Endothelial cell of umbilical vein (primary cell): Measurements from ENCODE around the gene TNPO2. TPM values are rescaled to one million over a fixed set of nuclear protein-coding genes. Genes with fewer than 3 reads are reported as not detected.
A peak's percentile ranks its signal among the peaks of the same experiment; 100 is the strongest.

Source experiments
- BruUV-seq: library from RNA; stranded (reverse); fragments of 400-500 nt; replicated peaks from 2 replicates; lab custom pipeline; 2021; lab: Mats Ljungman, UMichigan
- CTCF ChIA-PET: fragments of 300-600, 350-600 bp; sonication (Branson Sonifier 250); formaldehyde crosslinking; loops from one replicate; lab custom pipeline; 2021; ENCODE audit warnings: antibody characterized with exemption, inconsistent platforms; lab: Charles Lee
- POLR2A ChIA-PET: fragments of 300-600, 350-600 bp; sonication (Branson Sonifier 250); formaldehyde crosslinking; loops from one replicate; lab custom pipeline; 2021; ENCODE audit warnings: antibody characterized with exemption, inconsistent platforms; lab: Charles Lee
- DNase-seq: peaks from one replicate; pipeline ENCODE4 v3.0.0-alpha.2; 2011; ENCODE audit warnings: low read depth, low spot score
- FAIRE-seq: peaks from 2 replicates; lab custom pipeline; 2011; peaks lifted over from hg19 to GRCh38; lab: Jason Lieb, UNC
- H2AFZ ChIP-seq: 2 replicates; pipeline ENCODE4 v1.6.0; 2012; ENCODE audit warnings: low read depth, low read length, control low read depth, inconsistent platforms
- H3K27ac ChIP-seq: 2 replicates; pipeline ENCODE4 v1.5.1; 2011; ENCODE audit warnings: low read depth, mild to moderate bottlenecking, control low read depth, low read length, moderate library complexity; ENCODE audit not compliant: insufficient read depth
- H3K27me3 ChIP-seq, 2 experiments: 2 replicates each; pipeline versions ENCODE4 v1.6.0 to v1.6.1; 2011; ENCODE audit warnings: low read length in 2 of 2, mixed read lengths in 1 of 2; ENCODE audit not compliant: control insufficient read depth in 2 of 2, insufficient read depth in 2 of 2
- H3K36me3 ChIP-seq, 2 experiments: 2 replicates in 1 of 2; 3 replicates in 1 of 2; pipeline ENCODE4 v1.5.1; 2011; ENCODE audit warnings: low read length in 2 of 2, mild to moderate bottlenecking in 1 of 2, moderate library complexity in 1 of 2; ENCODE audit not compliant: control insufficient read depth in 2 of 2, insufficient read depth in 2 of 2; ENCODE audit errors: extremely low read depth in 1 of 2
- H3K4me1 ChIP-seq: 3 replicates; pipeline ENCODE4 v1.5.1; 2011; ENCODE audit warnings: mild to moderate bottlenecking, low read length; ENCODE audit not compliant: control insufficient read depth, insufficient read depth; ENCODE audit errors: extremely low read depth
- H3K4me2 ChIP-seq: 2 replicates; pipeline ENCODE4 v1.6.1; 2011; ENCODE audit warnings: low read length, control low read depth, mixed read lengths; ENCODE audit not compliant: insufficient read depth
- H3K4me3 ChIP-seq, 3 experiments: fragments of 200-600 bp in 1 of 3; sonication (generic), shearing (Covaris generic) in 1 of 3; replicated peaks in 1 of 3; 2 replicates each; pipeline ENCODE4 v1.5.1; 2011 to 2016; ENCODE audit warnings: control low read depth in 3 of 3, low read length in 3 of 3, mild to moderate bottlenecking in 2 of 3, inconsistent platforms in 1 of 3, low read depth in 1 of 3, moderate library complexity in 1 of 3; ENCODE audit not compliant: insufficient read depth in 1 of 3
- H3K79me2 ChIP-seq: 2 replicates; pipeline ENCODE4 v1.6.0; 2012; ENCODE audit warnings: low read length, inconsistent platforms; ENCODE audit not compliant: control insufficient read depth, insufficient read depth
- H3K9ac ChIP-seq: replicated peaks from 2 replicates; pipeline ENCODE3; 2011; ENCODE audit warnings: low read length, control low read depth; ENCODE audit not compliant: insufficient read depth; ENCODE audit errors: extremely low read depth
- H3K9me1 ChIP-seq: replicated peaks from 3 replicates; pipeline ENCODE4 v1.6.0; 2011; ENCODE audit warnings: mild to moderate bottlenecking, low read length; ENCODE audit not compliant: control insufficient read depth, insufficient read depth; ENCODE audit errors: extremely low read depth
- H3K9me3 ChIP-seq: replicated peaks from 2 replicates; pipeline ENCODE4 v1.5.1; 2012; ENCODE audit warnings: low read length, inconsistent platforms; ENCODE audit not compliant: control insufficient read depth, insufficient read depth
- H4K20me1 ChIP-seq: replicated peaks from 2 replicates; pipeline ENCODE3; 2011; ENCODE audit warnings: mild to moderate bottlenecking, low read length; ENCODE audit not compliant: control insufficient read depth, insufficient read depth; ENCODE audit errors: extremely low read depth
- GATA2 ChIP-seq: IDR thresholded peaks from 2 replicates; pipeline ENCODE4 v1.7.0; 2011; ENCODE audit warnings: low read depth, mild to moderate bottlenecking, moderate library complexity, mixed read lengths, low read length; ENCODE audit not compliant: insufficient read length, insufficient read depth
- MYC ChIP-seq: IDR thresholded peaks from one replicate; pipeline ENCODE4 v1.6.1; 2011; ENCODE audit warnings: mild to moderate bottlenecking, low read depth, low read length
- POLR2A ChIP-seq: IDR thresholded peaks from 2 replicates; pipeline ENCODE4 v1.6.1; 2012; ENCODE audit warnings: low read depth, mild to moderate bottlenecking, control low read depth, low read length
- POLR2AphosphoS5 ChIP-seq: IDR thresholded peaks from 2 replicates; pipeline ENCODE4 v1.6.1; 2012; ENCODE audit warnings: low read depth, mild to moderate bottlenecking, control low read depth, low read length, moderate library complexity; ENCODE audit not compliant: insufficient read depth
- dilution Hi-C: fragments of 300-500 bp; cut with MboI; formaldehyde crosslinking; loops from one replicate; pipeline ENCODE4 v1.15.0; 2019; ENCODE audit warnings: low sequenced_read_pairs; ENCODE audit not compliant: extremely low pct_ligation_motif_present
- intact Hi-C: fragments of 100-400 bp; cut with micrococcal nuclease; formaldehyde crosslinking; loops from one replicate; pipeline ENCODE4 v1.10.0; 2022
- polyA plus RNA-seq, 4 experiments: library from polyadenylated mRNA; depleted of rRNA in 3 of 4; stranded (reverse) in 3 of 4; unstranded in 1 of 4; fragments of >200 nt; gene quantifications; 2 replicates each; pipeline versions ENCODE4 v1.2.1 to v1.2.3, GENCODE V29; 2011 to 2012; ENCODE audit warnings: missing spikeins in 1 of 4
- total RNA-seq: library from RNA; stranded (reverse); gene quantifications from 2 replicates; pipeline ENCODE4 v1.2.3, GENCODE V29; 2021
- TF ChIP-seq, protein P1 (sequence below): IDR thresholded peaks from 2 replicates; pipeline ENCODE4 v1.6.1; 2011; ENCODE audit not compliant: insufficient read depth, insufficient read length

The TNPO2 gene
- total and polyA plus RNA-seq, 2 donors (not counting 3 experiments of a cell fraction or from before 2014, with no cell fraction given), result 94.5 to 98.8 TPM

DNA sequence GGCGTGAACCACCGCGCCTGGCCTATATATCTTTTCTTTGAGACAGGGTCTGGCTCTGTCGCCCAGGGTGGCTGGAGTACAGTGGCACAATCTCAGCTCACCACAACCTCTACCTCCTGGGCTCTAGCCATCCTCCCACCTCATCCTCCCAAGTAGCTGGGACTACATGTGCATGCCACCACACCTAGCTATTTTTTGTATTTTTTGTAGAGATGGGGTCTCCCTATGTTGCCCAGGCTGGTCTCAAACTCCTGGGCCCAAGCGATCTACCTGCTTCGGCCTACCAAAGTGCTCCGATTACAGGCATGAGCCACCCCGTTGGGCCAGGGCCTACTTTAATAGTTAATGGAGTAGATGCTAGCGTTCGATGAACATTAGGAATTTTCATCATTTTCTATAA lies 3.4 kb downstream of the TNPO2 start:
- no peak for TF ChIP-seq GATA2
- no peak for TF ChIP-seq MYC
- TF ChIP-seq POLR2AphosphoS5, result no peak
- TF ChIP-seq, protein P1, sequence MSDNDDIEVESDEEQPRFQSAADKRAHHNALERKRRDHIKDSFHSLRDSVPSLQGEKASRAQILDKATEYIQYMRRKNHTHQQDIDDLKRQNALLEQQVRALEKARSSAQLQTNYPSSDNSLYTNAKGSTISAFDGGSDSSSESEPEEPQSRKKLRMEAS, result no peak
- Histone ChIP-seq H3K4me3 (peak overlapping the region in 2 of 3 experiments; percentile 62 to 88), H4K20me1 (no peaks in the 10 kb centered on the region), H3K9me3 (no peaks in the 10 kb centered on the region), H3K9ac (peak overlapping the region; percentile 78), H3K4me2 (peak overlapping the region; percentile 81), H3K9me1 (no peaks in the 10 kb centered on the region), H3K27ac (no peak overlapping the region), H3K79me2 (peaks cover 72% of the 10 kb centered on the region), H3K36me3 (peaks cover 9 to 16% of the 10 kb centered on the region in 2 experiments), H3K4me1 (peaks cover 10% of the 10 kb centered on the region), H3K27me3 (no peaks in the 10 kb centered on the region), H2AFZ (no peak overlapping the region)
- DNase-seq, result no peak
- no TSS peak for BruUV-seq
- ChIA-PET CTCF (interaction anchor here (0.9 to 4.5 kb wide), 3 partner anchors 37 to 128 kb away, joined by 3 to 38 read pairs (median 5); no protein-coding TSS in a partner anchor), POLR2A (interaction anchor here (0.6 kb wide), 1 partner anchor 21 kb away, joined by 5 read pairs; no protein-coding TSS in a partner anchor)
- no peak for FAIRE-seq
- dilution Hi-C loops (no loop called here), intact Hi-C loops (loop anchor here (5.0 kb wide), 1 partner anchor 377 kb away; no protein-coding TSS in a partner anchor)

GRCh38 chr19:12715929-12716328 lies 7.8 kb downstream of the TNPO2 start:
- Histone ChIP-seq H3K4me3 (no peak overlapping the region), H2AFZ (no peak overlapping the region), H3K9me3 (no peaks in the 10 kb centered on the region), H3K27me3 (no peaks in the 10 kb centered on the region), H3K4me1 (peaks cover 6% of the 10 kb centered on the region), H3K9ac (no peak overlapping the region), H3K4me2 (no peak overlapping the region), H3K27ac (no peak overlapping the region), H3K79me2 (peaks cover 56% of the 10 kb centered on the region), H3K9me1 (no peaks in the 10 kb centered on the region), H3K36me3 (peaks cover 22 to 38% of the 10 kb centered on the region in 2 experiments), H4K20me1 (no peaks in the 10 kb centered on the region)
- no TSS peak for BruUV-seq
- FAIRE-seq (no peak), DNase-seq (no peak)
- POLR2A ChIA-PET, result no interaction called here
- CTCF ChIA-PET, result interaction anchor here (0.6 to 3.1 kb wide), 5 partner anchors 19 to 82 kb away, joined by 3 to 28 read pairs (median 5); partner anchors contain the start of gene TRIR
- intact Hi-C loops, result loop anchor here (2.0 kb wide), 1 partner anchor 81 kb away; no protein-coding TSS in a partner anchor
- dilution Hi-C loops, result no loop called here
- no peak for TF ChIP-seq POLR2A
